A673 (cell line): ENCODE data around the gene GCSAML. TPM values are rescaled to one million over a fixed set of nuclear protein-coding genes. Genes with fewer than 3 reads are reported as not detected.

Experiments used
- BruUV-seq: library from RNA; stranded (reverse); fragments of 400-500 nt; replicated peaks from 2 replicates; lab custom pipeline; 2021; lab: Mats Ljungman, UMichigan
- CTCF ChIA-PET: fragments of 300-600 bp; sonication (Branson Sonifier 250); formaldehyde crosslinking; loops from one replicate; lab custom pipeline; 2022; ENCODE audit warnings: antibody characterized with exemption; lab: Charles Lee
- POLR2A ChIA-PET: fragments of 300-600 bp; sonication (Branson Sonifier 250); formaldehyde crosslinking; loops from one replicate; lab custom pipeline; 2022; ENCODE audit warnings: antibody characterized with exemption; ENCODE audit not compliant: low non-redundant PET; lab: Charles Lee
- DNase-seq: peaks from one replicate; pipeline ENCODE4 v3.0.0-alpha.2; 2015; ENCODE audit warnings: low spot score
- H3K27ac ChIP-seq: fragments of 200-600 bp; sonication (generic); 2 replicates; pipeline ENCODE4 v1.5.1; 2016; ENCODE audit warnings: mixed run types, low read depth, mild to moderate bottlenecking, mixed read lengths, antibody characterized with exemption, low read length; ENCODE audit not compliant: poor library complexity, severe bottlenecking
- H3K27me3 ChIP-seq: fragments of 200-600 bp; sonication (generic); replicated peaks from 2 replicates; pipeline ENCODE4 v1.6.1; 2017; ENCODE audit warnings: mixed run types, low read depth, mild to moderate bottlenecking, mixed read lengths, antibody characterized with exemption, low read length; ENCODE audit not compliant: insufficient read depth, poor library complexity
- H3K36me3 ChIP-seq: fragments of 200-600 bp; sonication (generic); 2 replicates; pipeline ENCODE4 v1.6.1; 2016; ENCODE audit warnings: mixed run types, mild to moderate bottlenecking, mixed read lengths, antibody characterized with exemption, low read length; ENCODE audit not compliant: insufficient read depth, poor library complexity, severe bottlenecking
- H3K4me1 ChIP-seq: fragments of 200-600 bp; sonication (generic); 2 replicates; pipeline ENCODE4 v1.6.1; 2017; ENCODE audit warnings: mixed run types, mild to moderate bottlenecking, mixed read lengths, antibody characterized with exemption, low read length; ENCODE audit not compliant: insufficient read depth, poor library complexity, severe bottlenecking
- H3K4me3 ChIP-seq: fragments of 200-600 bp; sonication (generic); 2 replicates; pipeline ENCODE4 v1.5.1; 2016; ENCODE audit warnings: low read depth, mixed run types, mild to moderate bottlenecking, mixed read lengths, low read length; ENCODE audit not compliant: poor library complexity, severe bottlenecking
- H3K9me3 ChIP-seq: fragments of 200-600 bp; sonication (generic); 2 replicates; pipeline ENCODE4 v1.6.1; 2016; ENCODE audit warnings: mixed run types, low read depth, mild to moderate bottlenecking, mixed read lengths, antibody characterized with exemption, low read length; ENCODE audit not compliant: poor library complexity, severe bottlenecking
- EZH2 ChIP-seq: fragments of 200-600 bp; sonication (generic); IDR thresholded peaks from 2 replicates; pipeline ENCODE4 v1.6.1; 2017; ENCODE audit warnings: borderline replicate concordance, low read depth, mild to moderate bottlenecking, mixed read lengths, antibody characterized with exemption, low read length; ENCODE audit not compliant: poor library complexity, severe bottlenecking
- intact Hi-C: fragments of 100-400 bp; cut with micrococcal nuclease; formaldehyde crosslinking; loops from one replicate; pipeline ENCODE4 v1.10.0; 2022; ENCODE audit not compliant: unreplicated experiment
- total RNA-seq: library from RNA; stranded (reverse); gene quantifications from 2 replicates; pipeline ENCODE4 v1.2.3, GENCODE V29; 2021
- TF ChIP-seq, protein P1 (sequence below): fragments of 300-800, 200-600 bp; sonication (generic); conservative IDR thresholded peaks from 2 replicates; pipeline ENCODE4 v1.5.1; 2017; ENCODE audit warnings: low read depth, mild to moderate bottlenecking, antibody characterized with exemption, low read length, moderate library complexity, mixed read lengths

GCSAML gene
- total RNA-seq, 1 experiment from 2014 or later, result not detected

GRCh38 chr1:247578946-247579460, 30.1 kb downstream of the GCSAML start:
- no peak for TF ChIP-seq EZH2
- TF ChIP-seq, protein P1, sequence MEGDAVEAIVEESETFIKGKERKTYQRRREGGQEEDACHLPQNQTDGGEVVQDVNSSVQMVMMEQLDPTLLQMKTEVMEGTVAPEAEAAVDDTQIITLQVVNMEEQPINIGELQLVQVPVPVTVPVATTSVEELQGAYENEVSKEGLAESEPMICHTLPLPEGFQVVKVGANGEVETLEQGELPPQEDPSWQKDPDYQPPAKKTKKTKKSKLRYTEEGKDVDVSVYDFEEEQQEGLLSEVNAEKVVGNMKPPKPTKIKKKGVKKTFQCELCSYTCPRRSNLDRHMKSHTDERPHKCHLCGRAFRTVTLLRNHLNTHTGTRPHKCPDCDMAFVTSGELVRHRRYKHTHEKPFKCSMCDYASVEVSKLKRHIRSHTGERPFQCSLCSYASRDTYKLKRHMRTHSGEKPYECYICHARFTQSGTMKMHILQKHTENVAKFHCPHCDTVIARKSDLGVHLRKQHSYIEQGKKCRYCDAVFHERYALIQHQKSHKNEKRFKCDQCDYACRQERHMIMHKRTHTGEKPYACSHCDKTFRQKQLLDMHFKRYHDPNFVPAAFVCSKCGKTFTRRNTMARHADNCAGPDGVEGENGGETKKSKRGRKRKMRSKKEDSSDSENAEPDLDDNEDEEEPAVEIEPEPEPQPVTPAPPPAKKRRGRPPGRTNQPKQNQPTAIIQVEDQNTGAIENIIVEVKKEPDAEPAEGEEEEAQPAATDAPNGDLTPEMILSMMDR, result no peak
- no TSS peak for BruUV-seq
- no peaks in the 10 kb centered on the region for H3K9me3 ChIP-seq
- no peak for DNase-seq
- POLR2A ChIA-PET, result no interaction called here
- intact Hi-C loops, result no loop called here
- no peaks in the 10 kb centered on the region for H3K36me3 ChIP-seq
- H3K27ac ChIP-seq, result no peak overlapping the region
- CTCF ChIA-PET, result interaction anchor here (0.6 kb wide), 1 partner anchor 210 kb away, joined by 4 read pairs; no protein-coding TSS in a partner anchor
- H3K4me3 ChIP-seq, result no peak overlapping the region
- no peaks in the 10 kb centered on the region for H3K4me1 ChIP-seq
- peaks cover 5% of the 10 kb centered on the region for H3K27me3 ChIP-seq

DNA sequence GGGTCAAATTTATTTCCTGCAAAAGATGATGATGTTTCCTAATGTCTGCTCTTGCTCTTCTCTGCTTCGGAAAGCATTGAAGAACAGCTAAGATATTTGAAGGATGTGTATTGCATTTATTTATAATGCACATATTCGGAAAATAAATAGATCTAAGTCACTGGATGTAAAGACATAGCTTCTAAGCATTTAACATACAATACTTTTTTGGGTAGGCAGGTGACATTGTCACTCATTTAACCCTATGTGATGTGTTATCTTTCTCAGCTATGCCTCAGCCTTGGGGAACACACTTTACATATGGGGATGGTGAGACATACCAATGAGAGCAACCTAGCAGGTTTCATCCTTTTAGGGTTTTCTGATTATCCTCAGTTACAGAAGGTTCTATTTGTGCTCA, 39.1 kb downstream of the GCSAML start, which contains the start of gene OR2G2:
OR2G2 (plus strand) TSS at position 301 of the 400 bp plus-strand sequence; CDS start at position 301, 0 bp downstream.
- BruUV-seq, result no TSS peak
- TF ChIP-seq, protein P1, result no peak
- TF ChIP-seq EZH2, result no peak
- Histone ChIP-seq H3K4me3 (no peak within 1 kb of the TSS), H3K36me3 (no peaks in the 10 kb centered on the region), H3K27me3 (no peaks in the 10 kb centered on the region), H3K4me1 (no peaks in the 10 kb centered on the region), H3K9me3 (no peaks in the 10 kb centered on the region), H3K27ac (no peak within 1 kb of the TSS)
- intact Hi-C loops, result no loop called here
- ChIA-PET CTCF (no interaction called here), POLR2A (no interaction called here)
- DNase-seq, result no peak

- CTCF ChIA-PET, result no interaction called here
- no peak for DNase-seq
- no peaks in the 10 kb centered on the region for H3K36me3 ChIP-seq
- H3K9me3 ChIP-seq, result no peaks in the 10 kb centered on the region
- H3K4me3 ChIP-seq, result no peak within 1 kb of the TSS
- H3K27me3 ChIP-seq, result no peaks in the 10 kb centered on the region
- intact Hi-C loops, result no loop called here
- BruUV-seq, result no TSS peak
- no peak within 1 kb of the TSS for H3K27ac ChIP-seq
- TF ChIP-seq EZH2, result no peak
- TF ChIP-seq, protein P1, result no peak
- H3K4me1 ChIP-seq, result no peaks in the 10 kb centered on the region
- POLR2A ChIA-PET, result no interaction called here
Measured at GRCh38 chr1:247605286-247605685, 56.4 kb downstream of the GCSAML start, which contains the start of gene OR2G3. OR2G3 (plus strand) TSS chr1:247605586; CDS start chr1:247605586, 0 bp downstream.
